Neural cell (in vitro differentiated cells): Measurements from ENCODE around the gene PHACTR1. TPM values are rescaled to one million over a fixed set of nuclear protein-coding genes. Genes with fewer than 3 reads are reported as not detected.

Experiments used
- H2AFZ ChIP-seq: fragments of 200-600, 300-800 bp; sonication (generic), shearing (Covaris generic); 2 replicates; pipeline ENCODE4 v1.6.0; 2014; ENCODE audit warnings: low read depth, mild to moderate bottlenecking, antibody characterized with exemption, low read length, moderate library complexity
- H3F3A ChIP-seq: fragments of 200-600 bp; shearing (Covaris generic); 2 replicates; pipeline ENCODE4 v1.6.1; 2016; ENCODE audit warnings: mild to moderate bottlenecking, moderate library complexity, mixed read lengths, antibody characterized with exemption, low read length; ENCODE audit not compliant: insufficient read depth, poor library complexity, severe bottlenecking
- H3K27ac ChIP-seq: fragments of 200-600, 300-800 bp; sonication (generic), shearing (Covaris generic); 2 replicates; pipeline ENCODE4 v1.5.1; 2014; ENCODE audit warnings: mild to moderate bottlenecking, low read length, moderate library complexity
- H3K27me3 ChIP-seq: fragments of 300-800, 200-600 bp; sonication (generic), shearing (Covaris generic); 2 replicates; pipeline ENCODE4 v1.6.0; 2014; ENCODE audit warnings: mild to moderate bottlenecking, low read depth, low read length, moderate library complexity; ENCODE audit not compliant: insufficient read depth
- H3K36me3 ChIP-seq: fragments of 300-800, 200-600 bp; sonication (generic), shearing (Covaris generic); 2 replicates; pipeline ENCODE4 v1.5.1; 2014; ENCODE audit warnings: mild to moderate bottlenecking, antibody characterized with exemption, low read length, moderate library complexity; ENCODE audit not compliant: insufficient read depth
- H3K4me2 ChIP-seq: fragments of 300-800, 200-600 bp; sonication (generic), shearing (Covaris generic); 2 replicates; pipeline ENCODE4 v1.6.0; 2014; ENCODE audit warnings: mild to moderate bottlenecking, low read length
- H3K4me3 ChIP-seq: fragments of 300-800, 200-600 bp; sonication (generic), shearing (Covaris generic); 2 replicates; pipeline ENCODE4 v1.5.1; 2014; ENCODE audit warnings: mild to moderate bottlenecking, low read length, moderate library complexity
- H3K79me2 ChIP-seq: fragments of 200-600 bp; shearing (Covaris generic); replicated peaks from 2 replicates; pipeline ENCODE4 v1.6.0; 2014; ENCODE audit warnings: mild to moderate bottlenecking, low read length, moderate library complexity; ENCODE audit not compliant: insufficient read depth
- H3K9ac ChIP-seq: fragments of 300-800, 200-600 bp; sonication (generic), shearing (Covaris generic); 2 replicates; pipeline ENCODE4 v1.6.1; 2016; ENCODE audit warnings: mild to moderate bottlenecking, low read length, mixed read lengths
- H3K9me2 ChIP-seq: fragments of 200-600 bp; shearing (Covaris generic); 2 replicates; pipeline ENCODE4 v1.6.1; 2016; ENCODE audit warnings: mild to moderate bottlenecking, low read length, mixed read lengths; ENCODE audit not compliant: insufficient read depth
- H3K9me3 ChIP-seq: fragments of 200-600, 300-800 bp; sonication (generic), shearing (Covaris generic); 2 replicates; pipeline ENCODE4 v1.6.1; 2016; ENCODE audit warnings: mild to moderate bottlenecking, mixed run types, low read length, moderate library complexity, mixed read lengths
- H4K20me1 ChIP-seq: fragments of 200-600 bp; shearing (Covaris generic); 2 replicates; pipeline ENCODE4 v1.6.1; 2016; ENCODE audit warnings: mild to moderate bottlenecking, mixed run types; ENCODE audit not compliant: insufficient read depth
- EP300 ChIP-seq: fragments of 450-650 bp; conservative IDR thresholded peaks from 2 replicates; pipeline ENCODE4 v1.6.1; 2014; ENCODE audit warnings: antibody characterized with exemption, mild to moderate bottlenecking, moderate library complexity; ENCODE audit not compliant: poor library complexity, severe bottlenecking
- EZH2 ChIP-seq: fragments of 200-600, 300-800 bp; shearing (Covaris generic), sonication (generic); IDR thresholded peaks from 2 replicates; pipeline ENCODE4 v1.6.1; 2014; ENCODE audit warnings: antibody characterized with exemption, low read length, borderline replicate concordance, mild to moderate bottlenecking; ENCODE audit not compliant: insufficient read depth, poor library complexity, severe bottlenecking
- MXI1 ChIP-seq: fragments of 450-650 bp; conservative IDR thresholded peaks from 2 replicates; pipeline ENCODE4 v1.6.1; 2014; ENCODE audit warnings: antibody characterized with exemption, mild to moderate bottlenecking; ENCODE audit not compliant: poor library complexity, severe bottlenecking
- POLR2AphosphoS5 ChIP-seq: IDR thresholded peaks from 2 replicates; pipeline ENCODE4 v1.6.1; 2012
- RAD21 ChIP-seq: fragments of 450-650 bp; conservative IDR thresholded peaks from 2 replicates; pipeline ENCODE4 v1.6.1; 2014; ENCODE audit warnings: antibody characterized with exemption, mild to moderate bottlenecking, moderate library complexity
- REST ChIP-seq: IDR thresholded peaks from 2 replicates; pipeline ENCODE4 v1.6.1; 2012; ENCODE audit warnings: borderline replicate concordance
- SMC3 ChIP-seq: fragments of 450-650 bp; conservative IDR thresholded peaks from 2 replicates; pipeline ENCODE4 v1.6.1; 2014; ENCODE audit warnings: antibody characterized with exemption, mild to moderate bottlenecking, moderate library complexity; ENCODE audit not compliant: poor library complexity
- TAF1 ChIP-seq: IDR thresholded peaks from 2 replicates; pipeline ENCODE4 v1.6.1; 2012; ENCODE audit warnings: low read depth
- polyA plus RNA-seq: library from polyadenylated mRNA; depleted of rRNA; stranded (reverse); fragments of >200 nt; gene quantifications from 2 replicates; pipeline ENCODE4 v1.2.3, GENCODE V29; 2014
- TF ChIP-seq, protein P1 (sequence below): fragments of 450-650 bp; IDR thresholded peaks from 2 replicates; pipeline ENCODE4 v1.5.1; 2014; ENCODE audit warnings: antibody characterized with exemption, mild to moderate bottlenecking, moderate library complexity; ENCODE audit not compliant: poor library complexity, severe bottlenecking

Gene PHACTR1
- polyA plus RNA-seq, 1 donor from 2014 or later: 7.8 TPM

DNA sequence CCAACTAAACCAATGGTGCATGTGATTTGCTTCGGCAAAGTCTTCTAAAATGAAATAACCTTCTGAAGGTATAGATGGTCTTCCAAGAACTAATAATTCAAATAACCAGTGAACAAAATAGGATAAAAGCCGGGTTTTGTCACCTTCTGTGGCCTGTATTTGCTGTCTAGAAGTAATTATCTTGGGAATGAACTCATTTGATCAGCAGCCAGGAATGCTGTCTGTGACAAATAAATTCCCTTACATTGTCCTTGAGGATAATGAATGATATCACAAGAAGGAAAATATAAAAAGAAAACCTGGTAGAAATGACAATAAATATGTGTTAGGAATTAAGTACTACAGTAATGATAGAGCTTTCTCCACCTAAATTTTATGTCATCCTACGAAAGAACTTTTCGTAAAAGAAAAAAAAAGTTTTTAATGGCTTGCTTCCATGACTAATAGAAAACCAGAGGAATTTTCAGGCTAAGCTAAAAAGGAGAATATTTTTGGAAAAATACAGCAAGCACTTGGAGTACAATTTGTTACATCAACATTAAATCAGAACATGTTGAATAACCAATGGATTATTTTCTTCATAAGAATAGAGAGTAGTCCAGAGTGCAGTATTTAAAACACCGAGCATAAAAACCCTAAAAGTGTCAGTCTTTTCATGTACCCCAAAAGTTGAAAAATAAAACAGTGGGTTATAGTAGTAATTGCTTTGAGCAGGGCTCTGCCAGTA is 364.1 kb downstream of the PHACTR1 start:
- Histone ChIP-seq H3K36me3 (no peaks in the 10 kb centered on the region), H2AFZ (no peak overlapping the region), H3K9me2 (no peaks in the 10 kb centered on the region), H3K9ac (no peak overlapping the region), H3K27me3 (no peaks in the 10 kb centered on the region), H3K4me3 (no peak overlapping the region), H3F3A (no peaks in the 10 kb centered on the region), H3K4me2 (no peak overlapping the region), H4K20me1 (no peaks in the 10 kb centered on the region), H3K79me2 (no peaks in the 10 kb centered on the region), H3K27ac (no peak overlapping the region), H3K9me3 (no peaks in the 10 kb centered on the region)
- TF ChIP-seq TAF1: no peak
- no peak for TF ChIP-seq EP300
- no peak for TF ChIP-seq POLR2AphosphoS5
- no peak for TF ChIP-seq EZH2
- TF ChIP-seq MXI1: no peak
- TF ChIP-seq REST: no peak
- TF ChIP-seq RAD21: no peak
- TF ChIP-seq, protein P1, sequence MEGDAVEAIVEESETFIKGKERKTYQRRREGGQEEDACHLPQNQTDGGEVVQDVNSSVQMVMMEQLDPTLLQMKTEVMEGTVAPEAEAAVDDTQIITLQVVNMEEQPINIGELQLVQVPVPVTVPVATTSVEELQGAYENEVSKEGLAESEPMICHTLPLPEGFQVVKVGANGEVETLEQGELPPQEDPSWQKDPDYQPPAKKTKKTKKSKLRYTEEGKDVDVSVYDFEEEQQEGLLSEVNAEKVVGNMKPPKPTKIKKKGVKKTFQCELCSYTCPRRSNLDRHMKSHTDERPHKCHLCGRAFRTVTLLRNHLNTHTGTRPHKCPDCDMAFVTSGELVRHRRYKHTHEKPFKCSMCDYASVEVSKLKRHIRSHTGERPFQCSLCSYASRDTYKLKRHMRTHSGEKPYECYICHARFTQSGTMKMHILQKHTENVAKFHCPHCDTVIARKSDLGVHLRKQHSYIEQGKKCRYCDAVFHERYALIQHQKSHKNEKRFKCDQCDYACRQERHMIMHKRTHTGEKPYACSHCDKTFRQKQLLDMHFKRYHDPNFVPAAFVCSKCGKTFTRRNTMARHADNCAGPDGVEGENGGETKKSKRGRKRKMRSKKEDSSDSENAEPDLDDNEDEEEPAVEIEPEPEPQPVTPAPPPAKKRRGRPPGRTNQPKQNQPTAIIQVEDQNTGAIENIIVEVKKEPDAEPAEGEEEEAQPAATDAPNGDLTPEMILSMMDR: no peak
- no peak for TF ChIP-seq SMC3

DNA sequence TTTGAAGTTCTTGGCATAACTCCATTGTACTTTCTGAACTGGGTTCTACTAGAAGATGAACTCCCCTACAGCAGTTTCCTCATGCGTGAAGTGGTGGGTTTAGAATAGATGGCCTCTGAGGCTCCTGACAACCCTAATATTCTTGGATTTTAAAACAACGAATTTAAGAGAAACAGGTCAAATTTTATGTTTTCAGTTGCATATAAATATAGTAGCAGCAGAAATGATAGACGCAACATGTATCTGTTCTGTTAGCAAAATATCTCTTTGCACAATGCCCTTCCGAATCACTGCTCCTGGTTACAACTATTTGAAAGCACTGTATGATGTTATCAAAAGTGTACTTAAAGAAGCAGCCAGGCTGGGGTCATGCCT is 364.6 kb downstream of the PHACTR1 start:
- H3F3A ChIP-seq: no peaks in the 10 kb centered on the region
- no peaks in the 10 kb centered on the region for H3K27me3 ChIP-seq
- no peaks in the 10 kb centered on the region for H3K9me2 ChIP-seq
- H3K79me2 ChIP-seq: no peaks in the 10 kb centered on the region
- TF ChIP-seq POLR2AphosphoS5: no peak
- no peak for TF ChIP-seq RAD21
- no peak for TF ChIP-seq TAF1
- no peak for TF ChIP-seq EP300
- TF ChIP-seq, protein P1: no peak
- TF ChIP-seq MXI1: no peak
- no peak for TF ChIP-seq SMC3
- no peak for TF ChIP-seq REST
- no peak for TF ChIP-seq EZH2
- H3K4me3 ChIP-seq: no peak overlapping the region
- no peak overlapping the region for H2AFZ ChIP-seq
- no peaks in the 10 kb centered on the region for H3K36me3 ChIP-seq
- no peak overlapping the region for H3K27ac ChIP-seq
- no peaks in the 10 kb centered on the region for H4K20me1 ChIP-seq
- H3K9ac ChIP-seq: no peak overlapping the region
- H3K9me3 ChIP-seq: no peaks in the 10 kb centered on the region
- H3K4me2 ChIP-seq: no peak overlapping the region
